Osteoblast (primary cell): ENCODE data around the gene ADK. TPM values are rescaled to one million over a fixed set of nuclear protein-coding genes. Genes with fewer than 3 reads are reported as not detected.

Experiments used
- DNase-seq: peaks from one replicate; pipeline ENCODE4 v3.0.0; 2011; ENCODE audit warnings: low spot score, mixed read lengths; ENCODE audit not compliant: insufficient read length; ENCODE audit errors: missing footprints
- H2AFZ ChIP-seq: 2 replicates; pipeline ENCODE4 v1.6.0; 2011; ENCODE audit warnings: mild to moderate bottlenecking, low read length
- H3K27ac ChIP-seq: 2 replicates; pipeline ENCODE4 v1.5.1; 2011; ENCODE audit warnings: mild to moderate bottlenecking, low read depth, low read length, moderate library complexity
- H3K27me3 ChIP-seq: 2 replicates; pipeline ENCODE4 v1.6.0; 2012; ENCODE audit warnings: mild to moderate bottlenecking, control low read depth, inconsistent platforms, low read length, moderate library complexity; ENCODE audit not compliant: insufficient read depth
- H3K36me3 ChIP-seq: 2 replicates; pipeline ENCODE4 v1.5.1; 2011; ENCODE audit warnings: mild to moderate bottlenecking, low read length, control low read depth, moderate library complexity; ENCODE audit not compliant: insufficient read depth
- H3K4me1 ChIP-seq: 2 replicates; pipeline ENCODE4 v1.5.1; 2011; ENCODE audit warnings: mild to moderate bottlenecking, low read length, control low read depth, moderate library complexity; ENCODE audit not compliant: insufficient read depth
- H3K4me2 ChIP-seq: 2 replicates; pipeline ENCODE4 v1.6.0; 2011; ENCODE audit warnings: mild to moderate bottlenecking, low read length; ENCODE audit not compliant: insufficient read depth
- H3K4me3 ChIP-seq: fragments of 200-600 bp; sonication (generic); 3 replicates; pipeline ENCODE4 v1.5.1; 2012; ENCODE audit warnings: mild to moderate bottlenecking, low read length, inconsistent platforms; ENCODE audit not compliant: insufficient read depth
- H3K79me2 ChIP-seq: 2 replicates; pipeline ENCODE4 v1.6.0; 2012; ENCODE audit warnings: mild to moderate bottlenecking, low read length, control low read depth, inconsistent platforms; ENCODE audit not compliant: insufficient read depth
- H3K9me3 ChIP-seq: 2 replicates; pipeline ENCODE4 v1.5.1; 2011; ENCODE audit warnings: low read depth, low read length, control low read depth
- H4K20me1 ChIP-seq: 2 replicates; pipeline ENCODE4 v1.6.0; 2012; ENCODE audit warnings: mild to moderate bottlenecking, low read length, control low read depth; ENCODE audit not compliant: insufficient read depth
- CTCF ChIP-seq: IDR thresholded peaks from 2 replicates; pipeline ENCODE4 v1.5.1; 2011; ENCODE audit warnings: mild to moderate bottlenecking, low read depth, low read length, moderate library complexity; ENCODE audit errors: extremely low read depth
- total RNA-seq: library from RNA; depleted of rRNA; stranded (reverse); fragments of >200 nt; gene quantifications from 2 replicates; pipeline ENCODE4 v1.2.3, GENCODE V29; 2012

The ADK gene
- total RNA-seq, 1 donor, result 34.0 TPM

GRCh38 chr10:74381291-74381853 is 230.4 kb downstream of the ADK start:
- DNase-seq, result no peak
- Histone ChIP-seq H3K4me2 (no peak overlapping the region), H3K27ac (no peak overlapping the region), H3K36me3 (no peaks in the 10 kb centered on the region), H3K27me3 (no peaks in the 10 kb centered on the region), H3K79me2 (peaks cover 12% of the 10 kb centered on the region), H2AFZ (no peak overlapping the region), H3K9me3 (no peaks in the 10 kb centered on the region), H4K20me1 (no peaks in the 10 kb centered on the region), H3K4me3 (no peak overlapping the region), H3K4me1 (no peaks in the 10 kb centered on the region)
- TF ChIP-seq CTCF, result no peak

- Histone ChIP-seq H3K27me3 (no peaks in the 10 kb centered on the region), H3K9me3 (no peaks in the 10 kb centered on the region), H3K36me3 (no peaks in the 10 kb centered on the region), H3K27ac (no peak overlapping the region), H3K4me2 (no peak overlapping the region), H2AFZ (no peak overlapping the region), H3K79me2 (peaks cover 6% of the 10 kb centered on the region), H4K20me1 (no peaks in the 10 kb centered on the region), H3K4me3 (no peak overlapping the region), H3K4me1 (no peaks in the 10 kb centered on the region)
- DNase-seq, result no peak
- TF ChIP-seq CTCF, result no peak
Observed at GRCh38 chr10:74382663-74383062, 231.6 kb downstream of the ADK start.

- no peaks in the 10 kb centered on the region for H4K20me1 ChIP-seq
- no peak for TF ChIP-seq CTCF
- no peak overlapping the region for H3K27ac ChIP-seq
- H3K36me3 ChIP-seq, result no peaks in the 10 kb centered on the region
- no peak overlapping the region for H3K4me3 ChIP-seq
- no peak overlapping the region for H2AFZ ChIP-seq
- peaks cover 6% of the 10 kb centered on the region for H3K79me2 ChIP-seq
- no peak overlapping the region for H3K4me2 ChIP-seq
- H3K9me3 ChIP-seq, result no peaks in the 10 kb centered on the region
- no peak for DNase-seq
- no peaks in the 10 kb centered on the region for H3K27me3 ChIP-seq
- H3K4me1 ChIP-seq, result no peaks in the 10 kb centered on the region
Observed at GRCh38 chr10:74383642-74384041, 232.6 kb downstream of the ADK start.

GRCh38 chr10:74384615-74385183 is 233.7 kb downstream of the ADK start:
- no peak overlapping the region for H3K27ac ChIP-seq
- H3K36me3 ChIP-seq, result no peaks in the 10 kb centered on the region
- no peak overlapping the region for H3K4me3 ChIP-seq
- peaks cover 4% of the 10 kb centered on the region for H4K20me1 ChIP-seq
- no peak for TF ChIP-seq CTCF
- no peaks in the 10 kb centered on the region for H3K27me3 ChIP-seq
- H3K4me1 ChIP-seq, result no peaks in the 10 kb centered on the region
- H3K79me2 ChIP-seq, result peaks cover 2% of the 10 kb centered on the region
- H2AFZ ChIP-seq, result no peak overlapping the region
- H3K4me2 ChIP-seq, result no peak overlapping the region
- H3K9me3 ChIP-seq, result no peaks in the 10 kb centered on the region
- DNase-seq, result no peak
